GM19328 (cell line): ENCODE results near the gene CIT.

ENCODE experiments used
- ATAC-seq: cut with Tn5 transposase; IDR thresholded peaks from one replicate; pipeline ENCODE4 v1.9.1; 2021; ENCODE audit warnings: mild to moderate bottlenecking, moderate library complexity; ENCODE audit not compliant: unreplicated experiment

Gene CIT

DNA sequence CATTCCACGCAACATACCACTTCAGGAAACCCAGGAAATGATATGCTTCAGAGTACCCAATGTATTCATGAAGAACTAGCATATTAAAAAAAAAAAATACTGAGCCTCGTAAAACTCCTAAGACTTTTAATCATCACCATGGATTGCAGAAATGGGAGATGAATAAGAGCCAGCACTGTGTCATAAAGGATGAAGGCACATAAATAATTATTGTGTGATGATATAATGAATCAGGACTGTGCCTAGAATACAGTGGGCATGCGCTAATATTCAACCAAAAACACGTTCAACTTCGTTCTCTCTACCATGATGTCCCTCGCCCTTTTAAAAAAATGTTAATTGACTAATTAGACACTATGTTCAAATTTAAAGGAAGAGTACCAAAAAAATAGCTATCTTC, 68.7 kb downstream of the CIT start:
- no peak for ATAC-seq

DNA sequence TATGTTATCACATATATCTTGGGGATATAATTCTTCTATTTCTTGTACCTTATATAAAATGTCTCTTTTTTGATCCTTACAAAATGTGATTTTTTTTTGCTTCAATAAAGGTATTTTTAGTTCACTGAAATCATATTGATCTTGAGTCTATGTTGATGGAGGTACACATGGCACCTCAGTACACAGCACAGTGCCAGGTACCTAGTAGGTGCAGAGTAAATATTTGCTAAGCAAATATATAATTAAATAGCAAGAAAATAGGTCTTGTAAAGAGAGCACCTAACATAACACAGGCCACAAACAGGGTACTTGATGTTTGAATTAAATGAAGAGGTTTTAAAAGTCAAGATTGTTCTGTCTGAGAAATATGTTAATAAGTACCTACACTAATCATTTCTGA, 69.7 kb downstream of the CIT start:
- ATAC-seq: no peak

GRCh38 chr12:119804011-119804641, 73.0 kb downstream of the CIT start:
- no peak for ATAC-seq

GRCh38 chr12:119803381-119803791, 73.7 kb downstream of the CIT start:
- ATAC-seq: no peak

DNA sequence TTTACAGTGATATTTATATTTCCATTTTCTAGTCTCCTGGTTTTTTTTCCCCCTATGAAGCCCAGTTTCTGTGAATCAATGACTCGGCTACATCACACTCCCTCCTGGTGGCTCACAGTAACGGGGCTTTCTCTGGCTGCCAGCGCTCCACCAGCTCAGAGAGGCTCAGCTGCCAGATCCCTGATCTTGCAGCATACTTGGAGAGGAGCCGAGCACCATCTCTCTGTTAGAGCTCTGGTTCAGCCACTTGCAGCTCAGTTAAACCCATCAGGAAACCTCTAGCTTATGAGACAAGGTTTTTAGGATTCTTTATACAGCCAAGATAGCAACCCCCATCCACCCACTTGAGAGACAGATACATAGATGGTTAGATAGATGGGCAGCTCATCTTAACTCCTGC, 74.6 kb downstream of the CIT start:
- no peak for ATAC-seq

DNA sequence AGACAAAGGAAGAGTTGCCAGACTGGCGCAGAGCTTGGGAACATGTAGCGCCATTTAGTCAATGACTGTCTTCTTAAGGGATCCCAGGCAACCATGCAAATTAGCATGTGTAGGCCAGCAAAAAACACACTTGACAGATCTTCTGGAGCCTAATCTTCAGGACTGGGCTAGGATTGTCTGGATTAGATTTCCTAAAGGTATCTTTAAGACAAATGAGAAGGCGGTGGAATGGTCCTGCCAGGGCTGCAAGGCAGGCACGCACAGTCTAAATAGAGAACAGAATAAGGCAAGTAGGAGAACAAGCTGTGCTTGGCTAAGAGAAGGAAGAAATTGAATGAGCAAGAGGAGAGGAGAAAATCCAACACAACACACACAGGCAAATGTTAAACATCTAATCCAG, 80.0 kb downstream of the CIT start:
- ATAC-seq: no peak

- ATAC-seq: no peak
Measured at GRCh38 chr12:119796292-119796691, 80.8 kb downstream of the CIT start.

- no peak for ATAC-seq
Measured at GRCh38 chr12:119791453-119791852, 85.7 kb downstream of the CIT start.

- no peak for ATAC-seq
Measured at GRCh38 chr12:119788786-119789185, 88.3 kb downstream of the CIT start.

- ATAC-seq: no peak
Measured at GRCh38 chr12:119786539-119786938, 90.6 kb downstream of the CIT start.

GRCh38 chr12:119784673-119785072, 92.4 kb downstream of the CIT start:
- no peak for ATAC-seq

- no peak for ATAC-seq
Measured at GRCh38 chr12:119783787-119784186, 93.3 kb downstream of the CIT start.

GRCh38 chr12:119781804-119782203, 95.3 kb downstream of the CIT start:
- peak; percentile 53 for ATAC-seq

DNA sequence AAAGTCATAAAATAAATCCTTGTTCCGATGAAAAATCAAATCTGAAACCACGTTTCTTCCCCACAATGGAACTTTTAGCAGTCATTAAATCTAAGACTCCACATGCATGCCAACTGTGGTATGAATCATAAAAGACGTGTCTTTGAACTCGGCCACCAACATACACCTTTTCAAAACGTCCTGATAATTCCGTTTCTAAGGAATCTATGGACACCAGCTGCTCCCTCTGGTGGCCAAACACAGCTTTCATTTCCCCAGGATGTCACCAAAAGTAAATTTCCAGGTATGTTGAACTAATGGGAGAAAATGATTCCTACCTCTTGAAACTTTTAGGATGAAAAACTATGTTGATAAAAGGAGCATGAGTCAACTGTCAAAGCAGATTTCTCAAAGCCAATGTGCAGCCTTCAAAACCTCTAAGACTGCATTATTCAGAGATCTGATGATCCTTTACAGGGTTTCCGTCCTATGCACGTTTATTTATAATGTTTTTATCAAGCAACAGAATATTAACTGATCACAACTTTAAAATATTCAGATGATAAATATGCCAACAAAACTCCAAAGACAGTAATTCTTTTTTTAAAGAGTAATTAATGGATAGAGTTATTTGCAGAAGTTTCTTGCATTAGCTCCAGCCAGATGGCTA, 96.2 kb downstream of the CIT start:
- ATAC-seq: no peak

DNA sequence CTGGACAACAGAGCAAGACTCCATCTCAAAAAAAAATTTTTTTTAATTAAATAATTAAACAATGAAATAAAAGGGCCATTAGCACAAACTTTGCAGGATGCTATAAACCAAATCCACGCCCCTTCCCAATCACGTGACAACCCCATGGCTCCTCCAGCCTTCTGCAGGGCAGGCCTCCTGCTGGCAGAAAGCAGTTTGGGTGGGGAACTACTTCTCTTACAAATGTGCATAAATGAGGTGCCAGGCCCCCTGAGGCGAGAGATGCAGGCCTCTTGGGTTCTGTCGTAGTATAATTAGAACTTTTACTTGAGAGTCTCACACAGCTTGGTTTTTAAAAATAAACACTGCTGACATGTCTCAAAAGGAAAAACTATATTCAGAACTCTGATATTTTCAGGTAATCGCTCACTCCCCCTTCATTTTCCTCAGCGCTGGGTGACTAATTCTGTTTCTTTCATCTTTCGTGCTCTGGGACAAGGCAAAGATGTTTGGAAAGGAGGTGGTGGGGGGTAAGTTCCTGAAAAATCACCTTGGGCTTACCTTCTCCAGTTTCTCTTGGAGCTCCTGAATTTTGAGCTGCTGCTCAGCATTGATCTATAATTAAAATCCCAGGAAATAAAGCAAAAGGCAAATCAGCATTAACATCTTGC, 101.7 kb downstream of the CIT start:
- ATAC-seq: no peak

GRCh38 chr12:119772431-119772830, 104.7 kb downstream of the CIT start:
- no peak for ATAC-seq

DNA sequence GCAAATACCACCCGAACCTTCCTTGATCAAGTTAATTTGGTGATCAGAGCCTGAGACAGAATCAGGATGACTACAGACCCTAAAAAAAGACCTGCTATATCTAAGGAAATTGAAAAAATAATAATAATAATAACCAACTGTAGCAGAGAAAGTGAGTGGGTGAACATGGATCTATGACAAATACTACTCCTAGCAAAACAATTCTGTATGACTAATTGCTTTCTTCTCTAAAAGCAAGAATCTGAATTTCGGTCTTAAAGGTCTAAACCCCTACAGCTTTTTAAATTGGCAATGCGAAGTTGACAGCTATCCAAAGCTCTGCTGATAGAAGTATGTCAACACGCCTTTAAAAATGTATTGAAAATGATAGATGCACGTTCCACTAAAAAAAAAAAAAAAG, 107.0 kb downstream of the CIT start:
- no peak for ATAC-seq

- no peak for ATAC-seq
Measured at GRCh38 chr12:119762619-119763018, 114.5 kb downstream of the CIT start.

DNA sequence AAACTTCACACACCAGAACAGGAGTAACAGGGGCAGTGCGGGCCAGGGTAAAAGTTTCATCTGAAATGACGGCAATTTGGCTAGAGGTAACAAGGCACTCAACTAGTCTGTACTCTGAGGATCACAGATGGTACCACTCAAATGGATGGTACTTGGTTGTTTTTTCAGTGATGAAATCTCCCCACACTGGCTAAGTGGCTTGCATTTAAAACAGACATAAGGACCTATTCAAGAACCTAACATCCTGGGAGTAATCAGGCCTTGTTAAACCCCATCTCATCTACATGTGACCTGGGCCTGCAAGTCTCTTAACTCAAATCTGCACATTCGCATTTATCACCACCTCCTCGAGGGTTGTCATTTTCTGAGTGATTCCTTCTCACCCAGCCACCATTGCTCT, 118.4 kb downstream of the CIT start:
- no peak for ATAC-seq

GRCh38 chr12:119758234-119758633, 118.9 kb downstream of the CIT start:
- no peak for ATAC-seq

- no peak for ATAC-seq
Measured at GRCh38 chr12:119751961-119752360, 125.2 kb downstream of the CIT start.

DNA sequence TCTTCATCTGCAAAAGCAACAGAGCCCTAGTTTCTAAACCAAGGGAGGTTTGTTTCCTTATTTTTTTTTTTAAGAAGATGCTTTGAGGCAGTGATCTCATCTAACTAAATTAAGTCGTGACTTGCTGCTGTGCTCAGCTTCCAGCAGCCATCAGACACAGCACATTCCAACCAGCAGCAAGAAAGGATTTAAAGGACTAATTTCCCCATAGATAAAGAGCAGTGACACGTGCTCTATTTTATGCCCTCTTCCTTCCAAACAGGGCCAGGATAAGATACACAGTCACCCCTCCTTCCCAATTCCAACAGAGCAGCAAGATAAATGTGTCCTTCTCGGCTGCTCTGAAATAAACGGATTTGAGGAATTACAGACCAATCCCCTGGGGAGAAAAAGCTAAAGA, 127.5 kb downstream of the CIT start:
- ATAC-seq: no peak
